ENCODE data around the gene COMMD10.

Gene COMMD10

GRCh38 chr5:116265471-116265870 lies 180.6 kb downstream of the COMMD10 start:
- no peak for DNase-seq
- no peak for TF ChIP-seq CTCF (IDR thresholded peaks at IDR 0.05; ENCODE audit: low read depth, low read length)
- Histone ChIP-seq H3K4me3 (ENCODE audit: low read depth, low read length) (no peak overlapping the region), H3K27me3 (no peaks in the 10 kb centered on the region), H3K4me1 (no peaks in the 10 kb centered on the region), H3K36me3 (no peaks in the 10 kb centered on the region), H3K9me3 (no peaks in the 10 kb centered on the region)

GRCh38 chr5:116271446-116272025 lies 186.7 kb downstream of the COMMD10 start:
- no peak for DNase-seq
- H3K4me3 ChIP-seq (ENCODE audit: low read depth, low read length), result no peak overlapping the region
- no peak for TF ChIP-seq CTCF (IDR thresholded peaks at IDR 0.05; ENCODE audit: low read depth, low read length)
- H3K4me1 ChIP-seq, result peaks cover 4% of the 10 kb centered on the region; the same call in 1 of the 2 replicates
- no peaks in the 10 kb centered on the region for H3K27me3 ChIP-seq
- H3K9me3 ChIP-seq, result no peaks in the 10 kb centered on the region; the same call in 1 of the 2 replicates
- no peaks in the 10 kb centered on the region for H3K36me3 ChIP-seq

DNA sequence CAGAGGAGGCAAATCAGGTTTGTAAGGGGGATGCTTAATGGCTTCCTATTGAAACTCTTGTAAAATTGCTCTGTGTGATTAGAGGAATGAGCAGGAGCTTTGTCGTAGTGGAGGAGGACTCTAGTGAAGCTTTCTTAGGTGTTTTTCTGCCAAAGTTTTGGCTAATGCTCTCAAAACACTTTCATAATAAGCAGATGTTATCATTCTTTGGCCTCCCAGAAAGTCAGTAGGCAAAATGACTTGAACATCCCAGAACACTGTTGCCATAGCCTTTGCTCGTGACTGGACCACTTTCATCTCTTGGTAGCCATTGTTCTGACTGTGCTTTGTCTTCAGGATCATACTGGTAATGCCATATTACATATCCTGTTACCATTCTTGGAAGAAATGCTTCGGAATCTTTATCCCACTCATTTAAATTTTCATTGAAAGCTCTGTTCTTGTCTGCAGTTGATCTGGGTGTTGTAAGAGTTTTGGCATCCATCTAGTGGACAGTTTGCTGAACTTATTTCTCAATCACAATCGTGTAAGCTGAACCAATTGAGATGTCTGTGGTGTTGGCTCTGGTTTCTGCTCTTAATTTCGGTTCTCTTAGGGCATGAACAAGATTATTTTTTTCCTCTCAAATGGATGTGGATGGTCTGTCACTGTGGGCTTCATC lies 187.6 kb downstream of the COMMD10 start:
- Histone ChIP-seq H3K9me3 (no peaks in the 10 kb centered on the region; the same call in 1 of the 2 replicates), H3K4me1 (peaks cover 4% of the 10 kb centered on the region; the same call in 1 of the 2 replicates), H3K36me3 (no peaks in the 10 kb centered on the region), H3K4me3 (ENCODE audit: low read depth, low read length) (no peak overlapping the region), H3K27me3 (no peaks in the 10 kb centered on the region)
- DNase-seq, result no peak
- TF ChIP-seq CTCF (IDR thresholded peaks at IDR 0.05; ENCODE audit: low read depth, low read length), result peak; percentile 45

DNA sequence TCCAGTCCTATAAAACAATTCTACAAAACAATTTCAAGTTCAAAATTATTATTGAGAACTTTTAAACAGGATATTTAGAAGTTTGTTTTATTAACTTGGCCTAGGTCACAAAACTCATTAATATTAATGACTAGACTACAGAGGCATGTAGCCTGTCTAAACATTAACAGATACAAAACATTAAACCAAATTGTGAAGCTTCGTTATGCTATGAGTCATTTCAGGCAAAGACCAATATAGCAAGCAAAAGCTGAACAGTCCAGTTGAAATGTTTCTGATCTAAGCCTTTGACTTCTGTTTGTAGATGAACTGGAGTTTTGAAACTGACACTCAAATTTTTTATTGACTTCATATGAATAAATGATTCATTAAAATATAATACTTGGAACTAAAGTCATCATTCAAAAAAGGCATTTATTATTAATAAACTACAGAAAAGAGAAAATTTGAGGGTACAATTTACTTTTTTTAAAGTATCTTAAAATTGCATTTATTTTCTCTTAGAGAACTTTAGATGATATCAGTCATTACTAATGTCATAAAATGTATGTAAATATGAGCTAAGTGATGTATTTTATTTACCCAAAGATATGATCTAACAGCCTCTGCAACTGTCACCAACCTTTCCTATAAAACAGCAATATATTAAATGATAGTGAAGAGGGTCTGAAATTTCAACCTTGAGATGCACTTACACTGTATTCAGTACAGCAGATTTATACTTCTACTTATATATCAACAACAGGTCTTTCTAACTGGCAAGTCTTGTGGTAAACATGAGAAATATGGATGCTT lies 188.8 kb downstream of the COMMD10 start:
- Histone ChIP-seq H3K4me3 (ENCODE audit: low read depth, low read length) (no peak overlapping the region), H3K36me3 (no peaks in the 10 kb centered on the region), H3K27me3 (no peaks in the 10 kb centered on the region), H3K9me3 (no peaks in the 10 kb centered on the region; the same call in 1 of the 2 replicates), H3K4me1 (peaks cover 4% of the 10 kb centered on the region; the same call in 1 of the 2 replicates)
- DNase-seq, result no peak
- no peak for TF ChIP-seq CTCF (IDR thresholded peaks at IDR 0.05; ENCODE audit: low read depth, low read length)

GRCh38 chr5:116274251-116274650 lies 189.4 kb downstream of the COMMD10 start:
- no peaks in the 10 kb centered on the region; the same call in 1 of the 2 replicates for H3K9me3 ChIP-seq
- H3K4me1 ChIP-seq, result peaks cover 4% of the 10 kb centered on the region; the same call in 1 of the 2 replicates
- no peak for TF ChIP-seq CTCF (IDR thresholded peaks at IDR 0.05; ENCODE audit: low read depth, low read length)
- DNase-seq, result no peak
- H3K36me3 ChIP-seq, result no peaks in the 10 kb centered on the region
- no peak overlapping the region for H3K4me3 ChIP-seq (ENCODE audit: low read depth, low read length)
- H3K27me3 ChIP-seq, result no peaks in the 10 kb centered on the region
